Epithelial cell of proximal tubule (primary cell): Measurements from ENCODE around the gene SLC49A3. TPM values are rescaled to one million over a fixed set of nuclear protein-coding genes. Genes with fewer than 3 reads are reported as not detected.

Source experiments
- DNase-seq: peaks from one replicate; pipeline ENCODE4 v3.0.0-alpha.2; 2011; ENCODE audit warnings: low read depth
- H3K4me3 ChIP-seq: 2 replicates; pipeline ENCODE4 v1.5.1; 2011; ENCODE audit warnings: low read depth, mild to moderate bottlenecking, low read length
- CTCF ChIP-seq: conservative IDR thresholded peaks from 2 replicates; pipeline ENCODE4 v1.5.1; 2012; ENCODE audit warnings: low read depth, mild to moderate bottlenecking, low read length
- total RNA-seq: library from RNA; depleted of rRNA; stranded (reverse); fragments of >200 nt; gene quantifications from 2 replicates; pipeline ENCODE4 v1.2.3, GENCODE V29; 2015

Gene SLC49A3
- total RNA-seq, 1 donor from 2014 or later = 4.1 TPM

GRCh38 chr4:726235-726787, 37.4 kb upstream of the SLC49A3 start:
- TF ChIP-seq CTCF = no peak
- no peak overlapping the region for H3K4me3 ChIP-seq
- no peak for DNase-seq

GRCh38 chr4:725391-726234, 36.7 kb upstream of the SLC49A3 start:
- no peak overlapping the region for H3K4me3 ChIP-seq
- no peak for DNase-seq
- no peak for TF ChIP-seq CTCF

GRCh38 chr4:723751-724530, 35.0 kb upstream of the SLC49A3 start:
- no peak for DNase-seq
- TF ChIP-seq CTCF = no peak
- H3K4me3 ChIP-seq = no peak overlapping the region

- DNase-seq = no peak
- TF ChIP-seq CTCF = no peak
- no peak overlapping the region for H3K4me3 ChIP-seq
Measured at GRCh38 chr4:722851-723360, 34.0 kb upstream of the SLC49A3 start.

- no peak for TF ChIP-seq CTCF
- DNase-seq = no peak
- no peak overlapping the region for H3K4me3 ChIP-seq
Measured at GRCh38 chr4:722169-722725, 33.3 kb upstream of the SLC49A3 start.

- H3K4me3 ChIP-seq = no peak overlapping the region
- no peak for TF ChIP-seq CTCF
- DNase-seq = no peak
Measured at GRCh38 chr4:721261-722168, 32.6 kb upstream of the SLC49A3 start.
